HuH-7 (cell line): ENCODE measurements around the gene NGB.
"Not testable (repeated sequence)": the region's sequence is repeated elsewhere in the genome, so short reads cannot be mapped to it uniquely, and the experiment has no call there.

Source experiments
- DNase-seq: peaks from one replicate; pipeline ENCODE4 v3.0.0; 2011; ENCODE audit warnings: low spot score

The NGB gene

DNA sequence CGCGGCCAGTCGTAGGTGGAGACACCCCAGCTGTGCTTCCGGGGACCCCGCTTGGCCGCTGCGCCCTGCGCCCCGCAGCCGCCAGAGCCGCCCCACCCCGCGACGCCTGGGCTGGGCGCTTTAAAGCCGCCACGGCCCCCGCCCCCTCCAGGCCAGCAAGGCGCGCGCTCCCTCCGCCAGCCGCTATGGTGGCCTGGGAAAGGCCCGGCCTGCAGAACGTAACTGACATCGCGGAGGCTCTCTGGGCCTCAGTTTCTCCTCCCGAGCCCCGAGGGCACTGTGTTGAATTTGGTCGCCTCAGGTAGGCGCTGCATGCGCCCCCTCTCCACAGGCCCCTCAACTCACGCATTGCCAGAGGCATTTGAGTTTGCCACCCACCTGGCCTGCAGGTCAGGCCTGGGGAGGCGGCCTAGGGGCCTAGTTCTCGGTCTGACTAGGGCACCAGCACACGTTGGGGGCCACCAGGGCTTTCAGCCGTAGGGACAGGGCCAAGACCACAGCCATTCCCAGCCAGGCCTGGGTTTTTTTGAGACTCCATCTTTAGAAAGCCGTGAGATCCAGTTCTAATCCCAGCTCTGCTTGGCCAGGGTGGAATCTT is at the start of gene NGB:
TSS of gene NGB (minus strand) at position 94 of the 598 bp plus-strand sequence. CDS start 269 bp downstream, outside the sequence.
- no peak for DNase-seq

GRCh38 chr14:77320238-77320935 is 49.4 kb upstream of the NGB start, which contains the start of gene POMT2:
TSS of gene POMT2 (minus strand) at chr14:77320883. CDS start at chr14:77320681, 202 bp downstream.
- peak; percentile 85 for DNase-seq

- DNase-seq, result no peak
Observed at GRCh38 chr14:77319422-77319821, 48.4 kb upstream of the NGB start.

GRCh38 chr14:77318756-77319155 is 47.8 kb upstream of the NGB start:
- not testable (repeated sequence) for DNase-seq

DNA sequence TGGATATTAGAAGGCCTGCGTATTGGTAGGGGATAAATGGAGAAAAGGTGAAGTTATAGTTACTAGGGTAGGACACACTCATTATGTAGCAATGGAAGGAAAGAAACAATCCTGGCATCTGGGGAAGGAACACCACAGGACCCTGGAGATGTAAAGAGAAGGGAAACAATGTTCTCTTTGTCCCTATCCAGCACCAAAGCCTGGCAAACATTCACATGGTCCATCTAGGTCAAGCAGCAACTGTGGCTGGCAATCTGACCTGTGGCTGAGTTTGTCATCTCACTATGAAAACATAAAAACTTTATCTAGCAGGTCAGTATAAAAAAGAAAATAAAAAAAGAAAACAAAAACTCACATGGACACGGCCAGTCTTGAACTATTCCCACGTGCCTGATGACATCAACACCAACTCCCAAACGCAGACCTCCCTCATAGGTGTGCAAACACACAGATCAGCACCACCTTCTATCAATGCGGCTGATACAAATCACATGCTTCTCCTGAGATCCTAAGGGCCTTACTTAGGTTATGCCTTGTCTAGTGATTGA is 47.1 kb upstream of the NGB start:
- DNase-seq, result no peak

DNA sequence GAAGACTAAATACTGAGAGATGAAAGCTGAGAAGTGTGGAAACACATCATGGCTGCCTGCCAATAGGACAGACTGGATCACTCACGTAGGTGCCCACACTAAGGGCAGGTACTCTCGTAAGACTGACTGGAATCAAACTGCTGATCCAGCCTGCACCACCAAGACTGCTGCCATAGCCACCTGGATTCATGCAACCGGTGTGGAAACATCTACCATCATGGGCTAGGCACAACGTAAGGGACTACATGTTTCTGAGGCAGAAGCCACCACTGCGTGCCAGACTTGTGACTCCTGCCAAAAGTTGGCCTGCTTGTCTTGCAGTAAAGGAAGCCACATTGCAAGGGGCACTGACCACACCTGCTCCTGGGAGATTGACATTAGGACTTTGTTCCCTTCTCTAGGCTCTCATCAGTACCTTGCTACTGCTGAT is 45.9 kb upstream of the NGB start:
- DNase-seq, result no peak

GRCh38 chr14:77316195-77316505 is 45.1 kb upstream of the NGB start:
- DNase-seq, result no peak

GRCh38 chr14:77314539-77315457 is 43.8 kb upstream of the NGB start:
- no peak for DNase-seq

GRCh38 chr14:77314043-77314442 is 43.0 kb upstream of the NGB start:
- DNase-seq, result no peak

- no peak for DNase-seq
Observed at GRCh38 chr14:77313371-77313770, 42.4 kb upstream of the NGB start.

GRCh38 chr14:77311217-77311616 is 40.2 kb upstream of the NGB start:
- no peak for DNase-seq

GRCh38 chr14:77310026-77310425 is 39.0 kb upstream of the NGB start:
- no peak for DNase-seq

DNA sequence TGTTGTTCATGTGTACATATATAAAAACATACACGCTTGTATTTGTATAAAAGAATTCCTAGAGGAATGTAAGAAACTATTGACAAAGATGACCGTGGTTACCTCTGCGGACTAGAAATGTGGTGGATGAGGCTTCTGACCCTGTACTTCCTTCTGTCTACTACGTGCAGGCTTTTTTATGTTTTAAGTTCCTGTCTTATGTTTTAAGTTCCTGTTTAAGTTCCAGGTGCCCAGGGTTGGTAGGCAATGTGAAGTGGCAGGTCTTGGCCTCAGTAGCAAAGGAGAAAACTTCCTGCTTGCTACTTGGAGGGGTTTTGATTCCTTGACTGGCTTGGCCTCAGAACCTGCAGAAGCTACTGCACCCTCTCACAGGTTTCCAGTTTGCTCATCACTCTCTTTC is 38.1 kb upstream of the NGB start:
- DNase-seq, result no peak

- no peak for DNase-seq
Observed at GRCh38 chr14:77306851-77307496, 36.0 kb upstream of the NGB start.

- no peak for DNase-seq
Observed at GRCh38 chr14:77306416-77306815, 35.4 kb upstream of the NGB start.

DNA sequence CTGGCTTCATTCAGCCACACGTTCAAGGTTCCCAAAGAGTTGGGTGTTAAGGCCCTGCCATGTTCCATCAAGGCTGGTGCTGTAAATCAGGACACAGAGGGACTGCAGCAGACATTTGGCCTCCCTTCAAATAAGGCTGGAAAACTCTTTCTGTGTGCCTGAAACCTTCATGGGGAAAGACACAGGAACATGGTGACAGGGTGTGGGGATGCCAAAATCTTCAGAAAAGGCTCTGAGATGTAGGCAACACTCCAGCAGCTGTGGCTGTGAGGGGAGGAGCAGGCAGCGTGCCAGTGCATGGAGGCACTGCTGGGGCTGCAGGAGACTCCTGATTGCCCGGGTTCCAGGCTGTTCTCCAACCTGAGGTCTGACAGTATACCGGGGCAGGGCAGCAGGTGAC is 34.7 kb upstream of the NGB start:
- DNase-seq, result no peak

- DNase-seq, result no peak
Observed at GRCh38 chr14:77303417-77304156, 32.6 kb upstream of the NGB start.

GRCh38 chr14:77302926-77303325 is 31.9 kb upstream of the NGB start:
- no peak for DNase-seq

DNA sequence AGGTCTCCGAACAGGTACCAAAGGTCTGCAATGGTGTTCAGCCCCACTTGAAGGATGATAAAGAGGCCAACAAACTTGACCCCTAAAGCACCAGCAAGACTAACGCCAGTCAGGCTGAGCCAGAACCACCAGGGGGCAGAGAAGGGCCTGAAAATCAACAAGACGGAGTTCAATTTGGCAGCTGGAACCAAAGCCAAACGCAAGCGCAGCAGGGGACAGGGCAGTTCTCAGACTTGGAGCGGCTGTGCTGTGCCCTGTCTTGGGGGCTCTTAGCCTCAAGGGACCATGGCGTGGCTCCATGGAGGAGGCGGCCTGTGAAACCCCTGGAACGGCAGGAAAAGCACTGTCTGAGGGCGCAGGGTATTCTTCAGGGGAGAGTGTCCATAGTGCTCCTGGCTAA is 30.1 kb upstream of the NGB start:
- DNase-seq, result peak; percentile 68

DNA sequence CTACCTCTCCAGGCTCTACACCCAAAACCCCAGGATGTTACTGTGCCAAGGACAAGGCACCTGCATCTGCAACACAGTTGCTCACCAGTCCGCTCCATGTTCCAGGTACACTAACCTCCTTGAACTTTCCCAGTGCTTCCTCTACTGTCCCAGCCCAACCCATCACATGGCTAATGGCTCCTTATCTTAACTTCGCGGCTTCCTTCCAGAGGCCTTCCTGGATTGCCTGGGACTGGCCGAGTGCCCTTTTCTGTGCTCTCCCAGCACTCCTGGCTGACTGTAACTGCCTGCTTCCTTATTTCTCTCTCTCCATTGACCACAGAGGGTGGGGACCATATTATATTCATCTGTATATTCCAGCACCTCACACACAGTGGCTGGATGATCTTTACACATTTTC is 28.8 kb upstream of the NGB start:
- DNase-seq, result no peak

DNA sequence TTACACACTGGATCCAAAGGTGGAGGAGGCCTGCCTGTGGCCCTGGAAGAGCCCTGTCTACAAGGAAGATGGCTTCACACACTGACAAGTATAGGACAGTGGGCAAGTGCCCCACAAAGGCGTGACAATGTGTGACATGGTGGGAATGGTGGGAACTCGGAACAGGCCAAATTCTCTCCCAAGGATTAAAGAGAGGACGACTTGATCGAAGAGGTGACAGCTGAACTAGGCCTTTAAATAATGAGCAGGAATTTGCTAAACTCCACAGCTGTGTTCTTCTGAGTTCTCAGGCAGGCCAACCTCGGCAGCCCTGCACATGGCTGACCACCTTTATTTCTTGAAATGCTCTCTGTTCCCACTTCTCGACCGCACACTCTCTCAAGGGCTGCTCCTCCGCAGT is 25.9 kb upstream of the NGB start:
- DNase-seq, result no peak
